ENCODE data around the gene ZYG11A. TPM values are rescaled to one million over a fixed set of nuclear protein-coding genes. Genes with fewer than 3 reads are reported as not detected.

Gene ZYG11A
- total and polyA plus RNA-seq, 2 of the 13 experiments (the other 11 are each of a cell fraction or from before 2014, with no cell fraction given) = not detected

DNA sequence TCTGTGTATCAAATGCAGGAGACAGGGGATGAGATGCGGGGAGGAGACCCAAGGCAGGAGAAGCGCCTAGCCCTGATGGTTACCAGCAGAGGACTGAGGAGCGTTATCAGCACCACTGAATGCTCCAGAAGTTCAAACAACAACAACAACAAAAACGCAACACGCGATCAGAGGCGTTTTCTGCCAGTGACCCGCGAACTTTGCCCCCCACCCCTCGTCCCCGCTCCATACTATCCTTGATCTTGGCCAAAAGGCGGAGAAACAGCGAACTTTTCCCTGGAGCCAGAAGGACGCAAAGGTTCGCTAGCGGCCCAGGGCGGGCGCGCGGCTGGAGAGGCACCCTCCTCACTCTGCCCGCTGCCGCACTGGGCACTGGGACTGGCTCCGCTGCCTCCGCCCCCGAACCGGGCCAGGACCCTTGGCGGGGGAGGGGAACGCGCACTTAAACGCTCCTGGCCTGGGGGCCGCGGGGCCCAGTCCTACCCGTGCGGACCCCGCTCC, 78.3 kb downstream of the ZYG11A start:
- H2AFZ ChIP-seq (ENCODE audit: low read length) = no peak overlapping the region
- peaks cover 4% of the 10 kb centered on the region for H3K79me2 ChIP-seq (ENCODE audit: insufficient read depth, low read length)
- H3K9ac ChIP-seq (ENCODE audit: insufficient read depth, low read depth, low read length) = peak overlapping the region; percentile 86
- H3K9me3 ChIP-seq (ENCODE audit: low read length) = no peaks in the 10 kb centered on the region
- CTCF ChIA-PET (ENCODE audit: low intra/inter-chr PET ratio, low total read pairs) = interaction anchor here (1.3 kb wide), 1 partner anchor 220 kb away, joined by 3 read pairs; no protein-coding TSS in a partner anchor
- intact Hi-C loops (cut with micrococcal nuclease; ENCODE audit: unreplicated experiment) (loop anchor here (1.0 to 10.0 kb wide), 3 partner anchors 16 to 261 kb away; no protein-coding TSS in a partner anchor), in situ Hi-C loops (cut with HindIII; ENCODE audit: extremely low pct_ligation_motif_present, low pct_unique_long_range_greater_than_20kb) (loop anchor here (5.0 kb wide), 1 partner anchor 261 kb away; no protein-coding TSS in a partner anchor)
- POLR2A ChIA-PET = interaction anchor here (1.0 to 1.5 kb wide), 5 partner anchors 10 to 197 kb away, joined by 3 to 7 read pairs (median 3); no protein-coding TSS in a partner anchor
- peak overlapping the region; percentile 94 for H3K4me2 ChIP-seq (ENCODE audit: low read depth, low read length)
- H3K27me3 ChIP-seq (ENCODE audit: control insufficient read depth in 1 of 2, insufficient read depth in 2 of 2, low read length in 2 of 2) = no peaks in the 10 kb centered on the region
- H3K4me1 ChIP-seq (ENCODE audit: insufficient read depth, low read length) = peaks cover 73% of the 10 kb centered on the region
- WGBS (ENCODE audit: low lambda C conversion rate) = 33% methylated on average over 3 of the region's 35 CpGs
- peak overlapping the region; percentile 91 for H3K27ac ChIP-seq (ENCODE audit: extremely low read length, insufficient read depth, low read length)
- ATAC-seq (peak; percentile 80), DNase-seq (ENCODE audit: low spot score) (no peak), FAIRE-seq (peak; percentile 65)
- H3K4me3 ChIP-seq (replicated peaks in 1 of 3; ENCODE audit: insufficient read depth in 1 of 3, low read depth in 2 of 3, low read length in 3 of 3) = peak overlapping the region; percentile 64 to 86 (median 74)
- BruUV-seq (replicated peaks) = TSS peak; percentile 82
- H3K36me3 ChIP-seq (replicated peaks in 1 of 2; ENCODE audit: control insufficient read depth in 1 of 2, insufficient read depth in 2 of 2, low read length in 2 of 2) = no peaks in the 10 kb centered on the region
- no peaks in the 10 kb centered on the region for H4K20me1 ChIP-seq (ENCODE audit: insufficient read depth, low read length)
- TF ChIP-seq, protein P1, sequence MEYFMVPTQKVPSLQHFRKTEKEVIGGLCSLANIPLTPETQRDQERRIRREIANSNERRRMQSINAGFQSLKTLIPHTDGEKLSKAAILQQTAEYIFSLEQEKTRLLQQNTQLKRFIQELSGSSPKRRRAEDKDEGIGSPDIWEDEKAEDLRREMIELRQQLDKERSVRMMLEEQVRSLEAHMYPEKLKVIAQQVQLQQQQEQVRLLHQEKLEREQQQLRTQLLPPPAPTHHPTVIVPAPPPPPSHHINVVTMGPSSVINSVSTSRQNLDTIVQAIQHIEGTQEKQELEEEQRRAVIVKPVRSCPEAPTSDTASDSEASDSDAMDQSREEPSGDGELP (IDR thresholded peaks at IDR 0.05; ENCODE audit: borderline replicate concordance, low read depth) = no peak
- TF ChIP-seq, protein P2, sequence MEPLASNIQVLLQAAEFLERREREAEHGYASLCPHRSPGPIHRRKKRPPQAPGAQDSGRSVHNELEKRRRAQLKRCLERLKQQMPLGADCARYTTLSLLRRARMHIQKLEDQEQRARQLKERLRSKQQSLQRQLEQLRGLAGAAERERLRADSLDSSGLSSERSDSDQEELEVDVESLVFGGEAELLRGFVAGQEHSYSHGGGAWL (CRISPR knock-in tag; IDR thresholded peaks at IDR 0.05) = no peak
- TF ChIP-seq ZNF660 (CRISPR knock-in tag; IDR thresholded peaks at IDR 0.05; ENCODE audit: borderline replicate concordance, low read depth) (no peak), HDAC1 (CRISPR knock-in tag; IDR thresholded peaks at IDR 0.05) (no peak), EHMT2 (IDR thresholded peaks at IDR 0.05; ENCODE audit: borderline replicate concordance, low read depth, low read length) (no peak), ZBTB3 (CRISPR knock-in tag; IDR thresholded peaks at IDR 0.05; ENCODE audit: borderline replicate concordance, low read depth) (no peak), EEA1 (CRISPR knock-in tag; IDR thresholded peaks at IDR 0.05; ENCODE audit: borderline replicate concordance) (no peak), ZNF468 (CRISPR knock-in tag; IDR thresholded peaks at IDR 0.05) (no peak), TGIF2 (CRISPR knock-in tag; IDR thresholded peaks at IDR 0.05) (no peak), RBM39 (IDR thresholded peaks at IDR 0.05; ENCODE audit: low read depth, low read length, poor library complexity, severe bottlenecking) (no peak), MATR3 (CRISPR knock-in tag; IDR thresholded peaks at IDR 0.05) (no peak), NCOR1 (IDR thresholded peaks at IDR 0.05; ENCODE audit: borderline replicate concordance, low read length) (no peak), HDAC2 (CRISPR knock-in tag; IDR thresholded peaks at IDR 0.05) (no peak), DPF2 (CRISPR knock-in tag; IDR thresholded peaks at IDR 0.05; ENCODE audit: borderline replicate concordance, low read depth) (no peak; the same call in 1 of the 2 replicates), ATF7 (IDR thresholded peaks at IDR 0.05) (no peak), ATF7 (CRISPR knock-in tag; IDR thresholded peaks at IDR 0.05) (no peak)
- TF ChIP-seq, protein P3, sequence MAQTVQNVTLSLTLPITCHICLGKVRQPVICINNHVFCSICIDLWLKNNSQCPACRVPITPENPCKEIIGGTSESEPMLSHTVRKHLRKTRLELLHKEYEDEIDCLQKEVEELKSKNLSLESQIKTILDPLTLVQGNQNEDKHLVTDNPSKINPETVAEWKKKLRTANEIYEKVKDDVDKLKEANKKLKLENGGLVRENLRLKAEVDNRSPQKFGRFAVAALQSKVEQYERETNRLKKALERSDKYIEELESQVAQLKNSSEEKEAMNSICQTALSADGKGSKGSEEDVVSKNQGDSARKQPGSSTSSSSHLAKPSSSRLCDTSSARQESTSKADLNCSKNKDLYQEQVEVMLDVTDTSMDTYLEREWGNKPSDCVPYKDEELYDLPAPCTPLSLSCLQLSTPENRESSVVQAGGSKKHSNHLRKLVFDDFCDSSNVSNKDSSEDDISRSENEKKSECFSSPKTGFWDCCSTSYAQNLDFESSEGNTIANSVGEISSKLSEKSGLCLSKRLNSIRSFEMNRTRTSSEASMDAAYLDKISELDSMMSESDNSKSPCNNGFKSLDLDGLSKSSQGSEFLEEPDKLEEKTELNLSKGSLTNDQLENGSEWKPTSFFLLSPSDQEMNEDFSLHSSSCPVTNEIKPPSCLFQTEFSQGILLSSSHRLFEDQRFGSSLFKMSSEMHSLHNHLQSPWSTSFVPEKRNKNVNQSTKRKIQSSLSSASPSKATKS (CRISPR knock-in tag; IDR thresholded peaks at IDR 0.05) = no peak
- TF ChIP-seq, protein P4, sequence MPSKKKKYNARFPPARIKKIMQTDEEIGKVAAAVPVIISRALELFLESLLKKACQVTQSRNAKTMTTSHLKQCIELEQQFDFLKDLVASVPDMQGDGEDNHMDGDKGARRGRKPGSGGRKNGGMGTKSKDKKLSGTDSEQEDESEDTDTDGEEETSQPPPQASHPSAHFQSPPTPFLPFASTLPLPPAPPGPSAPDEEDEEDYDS (CRISPR knock-in tag; IDR thresholded peaks at IDR 0.05) = no peak
- TF ChIP-seq, protein P5, sequence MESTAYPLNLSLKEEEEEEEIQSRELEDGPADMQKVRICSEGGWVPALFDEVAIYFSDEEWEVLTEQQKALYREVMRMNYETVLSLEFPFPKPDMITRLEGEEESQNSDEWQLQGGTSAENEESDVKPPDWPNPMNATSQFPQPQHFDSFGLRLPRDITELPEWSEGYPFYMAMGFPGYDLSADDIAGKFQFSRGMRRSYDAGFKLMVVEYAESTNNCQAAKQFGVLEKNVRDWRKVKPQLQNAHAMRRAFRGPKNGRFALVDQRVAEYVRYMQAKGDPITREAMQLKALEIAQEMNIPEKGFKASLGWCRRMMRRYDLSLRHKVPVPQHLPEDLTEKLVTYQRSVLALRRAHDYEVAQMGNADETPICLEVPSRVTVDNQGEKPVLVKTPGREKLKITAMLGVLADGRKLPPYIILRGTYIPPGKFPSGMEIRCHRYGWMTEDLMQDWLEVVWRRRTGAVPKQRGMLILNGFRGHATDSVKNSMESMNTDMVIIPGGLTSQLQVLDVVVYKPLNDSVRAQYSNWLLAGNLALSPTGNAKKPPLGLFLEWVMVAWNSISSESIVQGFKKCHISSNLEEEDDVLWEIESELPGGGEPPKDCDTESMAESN (CRISPR knock-in tag; conservative IDR thresholded peaks at IDR 0.05) = 0 out of 2 replicates have a peak, but pooled peaks have one; percentile 16

Data from HepG2 (cell line).